ENCODE measurements around the gene HOXA2.

HOXA2 gene

DNA sequence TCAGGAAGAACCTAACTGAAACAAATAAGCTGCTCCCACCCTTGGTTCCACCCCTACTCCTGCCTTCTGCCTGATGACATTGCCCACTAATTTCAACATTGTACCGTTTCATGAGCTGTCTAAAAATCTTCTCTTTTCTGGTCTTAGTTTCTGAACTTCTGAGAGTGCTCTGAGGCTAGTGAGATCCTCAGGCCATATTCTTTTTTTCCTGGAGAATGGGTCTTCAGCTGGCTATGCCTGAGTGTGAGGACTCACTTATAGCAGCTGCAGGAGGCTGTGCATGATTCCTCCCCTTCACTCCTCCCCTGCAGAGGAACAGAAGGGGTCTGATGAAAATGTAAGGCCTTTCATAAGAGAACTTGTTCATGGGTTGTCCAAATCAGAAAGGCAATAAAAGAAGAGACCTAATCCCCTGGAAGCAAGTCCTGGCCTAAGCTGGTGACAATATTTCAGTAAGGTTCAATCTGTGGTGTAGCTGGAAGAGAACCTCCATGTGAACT lies 17.0 kb upstream of the HOXA2 start:
- Histone ChIP-seq H3K27ac (ENCODE audit: extremely low read depth, low read depth, low read length) (no peak overlapping the region), H3K4me3 (ENCODE audit: low read depth, low read length) (no peak overlapping the region), H3K4me1 (ENCODE audit: control insufficient read depth, insufficient read depth, low read length) (peaks cover 37% of the 10 kb centered on the region), H3K36me3 (ENCODE audit: control insufficient read depth in 2 of 2, insufficient read depth in 1 of 2, low read length in 2 of 2) (peaks cover 0 to 28% of the 10 kb centered on the region in 2 experiments; a peak in 1 of 3 replicates), H3K9me3 (ENCODE audit: control insufficient read depth, insufficient read depth, low read depth, low read length) (no peaks in the 10 kb centered on the region)
- POLR2A ChIA-PET = interaction anchor here (1.0 to 1.4 kb wide), 2 partner anchors 11 to 65 kb away, joined by 3 to 5 read pairs; partner anchors contain the start of genes HOXA11 and HOXA4
- CTCF ChIA-PET = interaction anchor here (0.5 to 2.1 kb wide), 4 partner anchors 9 to 433 kb away, joined by 4 to 6 read pairs (median 5); partner anchors contain the start of gene HOXA5
- TF ChIP-seq ZSCAN16 (tag by site-specific recombination; IDR thresholded peaks at IDR 0.05) (no peak), OVOL3 (tag by site-specific recombination; IDR thresholded peaks at IDR 0.05) (no peak), KLF10 (tag by site-specific recombination; IDR thresholded peaks at IDR 0.05) (no peak), SALL2 (tag by site-specific recombination; IDR thresholded peaks at IDR 0.05; ENCODE audit: borderline replicate concordance) (no peak), HOXA7 (CRISPR knock-in tag; IDR thresholded peaks at IDR 0.05; ENCODE audit: borderline replicate concordance) (no peak), ZNF10 (tag by site-specific recombination; IDR thresholded peaks at IDR 0.05) (no peak), ZNF24 (tag by site-specific recombination; IDR thresholded peaks at IDR 0.05) (no peak), ZNF560 (tag by site-specific recombination; IDR thresholded peaks at IDR 0.05; ENCODE audit: borderline replicate concordance) (no peak), ZNF707 (tag by site-specific recombination; IDR thresholded peaks at IDR 0.05) (no peak), ZXDB (tag by site-specific recombination; IDR thresholded peaks at IDR 0.05) (no peak), ZNF658 (tag by site-specific recombination; IDR thresholded peaks at IDR 0.05) (no peak), ZNF354C (tag by site-specific recombination; IDR thresholded peaks at IDR 0.05; ENCODE audit: borderline replicate concordance, low read depth) (no peak), ZIC2 (tag by site-specific recombination; IDR thresholded peaks at IDR 0.05) (peak; percentile 23; the same call in 1 of the 2 replicates), ZNF335 (tag by site-specific recombination; conservative IDR thresholded peaks at IDR 0.05) (peak; percentile 35; the same call in 1 of the 2 replicates), ZFP69B (tag by site-specific recombination; IDR thresholded peaks at IDR 0.05) (no peak), ZNF416 (tag by site-specific recombination; IDR thresholded peaks at IDR 0.05) (no peak), ZNF184 (tag by site-specific recombination; IDR thresholded peaks at IDR 0.05) (no peak), SP3 (tag by site-specific recombination; IDR thresholded peaks at IDR 0.05) (no peak), ZNF768 (tag by site-specific recombination; IDR thresholded peaks at IDR 0.05) (no peak), ZNF341 (tag by site-specific recombination; IDR thresholded peaks at IDR 0.05; ENCODE audit: low read depth) (peak; percentile 47), ZNF266 (tag by site-specific recombination; IDR thresholded peaks at IDR 0.05; ENCODE audit: low read depth) (no peak), GLIS1 (tag by site-specific recombination; IDR thresholded peaks at IDR 0.05) (peak; percentile 76), HOXD13 (CRISPR knock-in tag; IDR thresholded peaks at IDR 0.05; ENCODE audit: borderline replicate concordance) (no peak), ZNF302 (tag by site-specific recombination; IDR thresholded peaks at IDR 0.05; ENCODE audit: low read depth) (no peak), ZBTB1 (tag by site-specific recombination; IDR thresholded peaks at IDR 0.05) (no peak), ZNF529 (tag by site-specific recombination; IDR thresholded peaks at IDR 0.05; ENCODE audit: insufficient replicate concordance) (no peak), ZNF274 (IDR thresholded peaks at IDR 0.05; ENCODE audit: low read length) (no peak), ZNF274 (tag by site-specific recombination; IDR thresholded peaks at IDR 0.05; ENCODE audit: borderline replicate concordance) (no peak), ZNF174 (tag by site-specific recombination; IDR thresholded peaks at IDR 0.05) (no peak), ZBTB17 (tag by site-specific recombination; IDR thresholded peaks at IDR 0.05) (peak; percentile 86), IKZF3 (tag by site-specific recombination; IDR thresholded peaks at IDR 0.05) (no peak), GFI1B (tag by site-specific recombination; IDR thresholded peaks at IDR 0.05) (no peak), ZNF155 (tag by site-specific recombination; IDR thresholded peaks at IDR 0.05) (no peak), PRDM1 (tag by site-specific recombination; IDR thresholded peaks at IDR 0.05) (0 out of 2 replicates have a peak, but pooled peaks have one; percentile 31), GLI4 (tag by site-specific recombination; IDR thresholded peaks at IDR 0.05) (no peak), TCF7L2 (IDR thresholded peaks at IDR 0.05; ENCODE audit: borderline replicate concordance, low read depth, low read length) (no peak)
- TF ChIP-seq, protein P1, sequence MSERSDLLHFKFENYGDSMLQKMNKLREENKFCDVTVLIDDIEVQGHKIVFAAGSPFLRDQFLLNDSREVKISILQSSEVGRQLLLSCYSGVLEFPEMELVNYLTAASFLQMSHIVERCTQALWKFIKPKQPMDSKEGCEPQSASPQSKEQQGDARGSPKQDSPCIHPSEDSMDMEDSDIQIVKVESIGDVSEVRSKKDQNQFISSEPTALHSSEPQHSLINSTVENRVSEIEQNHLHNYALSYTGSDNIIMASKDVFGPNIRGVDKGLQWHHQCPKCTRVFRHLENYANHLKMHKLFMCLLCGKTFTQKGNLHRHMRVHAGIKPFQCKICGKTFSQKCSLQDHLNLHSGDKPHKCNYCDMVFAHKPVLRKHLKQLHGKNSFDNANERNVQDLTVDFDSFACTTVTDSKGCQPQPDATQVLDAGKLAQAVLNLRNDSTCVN (tag by site-specific recombination; optimal IDR thresholded peaks at IDR 0.05) = no peak
- TF ChIP-seq, protein P2, sequence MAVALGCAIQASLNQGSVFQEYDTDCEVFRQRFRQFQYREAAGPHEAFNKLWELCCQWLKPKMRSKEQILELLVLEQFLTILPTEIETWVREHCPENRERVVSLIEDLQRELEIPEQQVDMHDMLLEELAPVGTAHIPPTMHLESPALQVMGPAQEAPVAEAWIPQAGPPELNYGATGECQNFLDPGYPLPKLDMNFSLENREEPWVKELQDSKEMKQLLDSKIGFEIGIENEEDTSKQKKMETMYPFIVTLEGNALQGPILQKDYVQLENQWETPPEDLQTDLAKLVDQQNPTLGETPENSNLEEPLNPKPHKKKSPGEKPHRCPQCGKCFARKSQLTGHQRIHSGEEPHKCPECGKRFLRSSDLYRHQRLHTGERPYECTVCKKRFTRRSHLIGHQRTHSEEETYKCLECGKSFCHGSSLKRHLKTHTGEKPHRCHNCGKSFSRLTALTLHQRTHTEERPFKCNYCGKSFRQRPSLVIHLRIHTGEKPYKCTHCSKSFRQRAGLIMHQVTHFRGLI (tag by site-specific recombination; IDR thresholded peaks at IDR 0.05) = no peak
- TF ChIP-seq, protein P3, sequence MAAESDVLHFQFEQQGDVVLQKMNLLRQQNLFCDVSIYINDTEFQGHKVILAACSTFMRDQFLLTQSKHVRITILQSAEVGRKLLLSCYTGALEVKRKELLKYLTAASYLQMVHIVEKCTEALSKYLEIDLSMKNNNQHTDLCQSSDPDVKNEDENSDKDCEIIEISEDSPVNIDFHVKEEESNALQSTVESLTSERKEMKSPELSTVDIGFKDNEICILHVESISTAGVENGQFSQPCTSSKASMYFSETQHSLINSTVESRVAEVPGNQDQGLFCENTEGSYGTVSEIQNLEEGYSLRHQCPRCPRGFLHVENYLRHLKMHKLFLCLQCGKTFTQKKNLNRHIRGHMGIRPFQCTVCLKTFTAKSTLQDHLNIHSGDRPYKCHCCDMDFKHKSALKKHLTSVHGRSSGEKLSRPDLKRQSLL (tag by site-specific recombination; IDR thresholded peaks at IDR 0.05) = no peak

Measured in HEK293 (cell line).